Liver (tissue), 9 donors: ENCODE results near the gene CEP131. TPM values are rescaled to one million over a fixed set of nuclear protein-coding genes. Genes with fewer than 3 reads are reported as not detected.

Experiments
- DNase-seq: peaks from one replicate; pipeline ENCODE4 v3.0.0-alpha.2; 2017; ENCODE audit warnings: low spot score
- H3K27ac ChIP-seq, 2 donors: one replicate each; pipeline ENCODE4 v1.7.0; 2013; ENCODE audit warnings: inconsistent platforms in 2 of 2, low read length in 2 of 2, control low read depth in 1 of 2, low read depth in 1 of 2, mild to moderate bottlenecking in 1 of 2
- H3K27me3 ChIP-seq, 4 donors: one replicate each; pipeline versions ENCODE4 v1.6.1 to v1.7.0; 2013; ENCODE audit warnings: low read length in 3 of 4, inconsistent platforms in 1 of 4, mild to moderate bottlenecking in 1 of 4, moderate library complexity in 1 of 4; ENCODE audit not compliant: control insufficient read depth in 4 of 4, insufficient read depth in 4 of 4
- H3K36me3 ChIP-seq, 4 donors: one replicate each; pipeline versions ENCODE4 v1.6.1 to v1.7.0; 2013; ENCODE audit warnings: low read length in 3 of 4, mild to moderate bottlenecking in 3 of 4, low read depth in 1 of 4, moderate library complexity in 1 of 4; ENCODE audit not compliant: control insufficient read depth in 4 of 4, insufficient read depth in 3 of 4
- H3K4me1 ChIP-seq, 4 donors: one replicate each; pipeline versions ENCODE4 v1.6.1 to v1.7.0; 2013; ENCODE audit warnings: low read length in 3 of 4, mild to moderate bottlenecking in 3 of 4, moderate library complexity in 1 of 4; ENCODE audit not compliant: control insufficient read depth in 4 of 4, insufficient read depth in 4 of 4
- H3K4me3 ChIP-seq, 3 donors: one replicate each; pipeline versions ENCODE4 v1.6.1 to v1.7.0; 2013; ENCODE audit warnings: low read length in 3 of 3, control low read depth in 1 of 3, low read depth in 1 of 3, mild to moderate bottlenecking in 1 of 3
- H3K9ac ChIP-seq, 2 donors: one replicate each; pipeline ENCODE4 v1.7.0; 2013; ENCODE audit warnings: low read length in 2 of 2, mild to moderate bottlenecking in 2 of 2, moderate library complexity in 2 of 2, control low read depth in 1 of 2, low read depth in 1 of 2
- H3K9me3 ChIP-seq, 4 donors: one replicate each; pipeline versions ENCODE4 v1.6.1 to v1.7.0; 2013; ENCODE audit warnings: low read length in 3 of 4; ENCODE audit not compliant: control insufficient read depth in 4 of 4
- ATF3 ChIP-seq: IDR thresholded peaks from 2 replicates; pipeline ENCODE4 v1.6.1; 2016; ENCODE audit warnings: antibody characterized with exemption
- EGR1 ChIP-seq, 2 donors: IDR thresholded peaks; 2 replicates each; pipeline ENCODE4 v1.6.1; 2016 to 2018; ENCODE audit warnings: antibody characterized with exemption in 2 of 2, low read depth in 2 of 2
- FOXA1 ChIP-seq: IDR thresholded peaks from 2 replicates; pipeline ENCODE4 v1.6.1; 2016; ENCODE audit warnings: antibody characterized with exemption
- FOXA2 ChIP-seq: IDR thresholded peaks from 2 replicates; pipeline ENCODE4 v1.6.1; 2016; ENCODE audit warnings: antibody characterized with exemption
- GABPA ChIP-seq, 2 donors: IDR thresholded peaks in 1 of 2; conservative IDR thresholded peaks in 1 of 2; 2 replicates each; pipeline ENCODE4 v1.6.1; 2016; ENCODE audit warnings: antibody characterized with exemption in 2 of 2, mild to moderate bottlenecking in 1 of 2, moderate library complexity in 1 of 2
- HNF4A ChIP-seq, 2 donors: conservative IDR thresholded peaks; 2 replicates each; pipeline ENCODE4 v1.6.1; 2016; ENCODE audit warnings: antibody characterized with exemption in 2 of 2, mild to moderate bottlenecking in 2 of 2
- HNF4G ChIP-seq: IDR thresholded peaks from 2 replicates; pipeline ENCODE4 v1.6.1; 2016; ENCODE audit warnings: antibody characterized with exemption
- JUND ChIP-seq, 2 donors: IDR thresholded peaks; 2 replicates each; pipeline ENCODE4 v1.6.1; 2016; ENCODE audit warnings: antibody characterized with exemption in 2 of 2
- MAX ChIP-seq: IDR thresholded peaks from 2 replicates; pipeline ENCODE4 v1.6.1; 2016; ENCODE audit warnings: antibody characterized with exemption
- NR2F2 ChIP-seq: IDR thresholded peaks from 2 replicates; pipeline ENCODE4 v1.6.1; 2016; ENCODE audit warnings: antibody characterized with exemption
- RAD21 ChIP-seq, 2 donors: IDR thresholded peaks; 2 replicates each; pipeline ENCODE4 v1.6.1; 2016; ENCODE audit warnings: antibody characterized with exemption in 2 of 2, mild to moderate bottlenecking in 2 of 2
- REST ChIP-seq: IDR thresholded peaks from 2 replicates; pipeline ENCODE4 v1.6.1; 2016; ENCODE audit warnings: antibody characterized with exemption, mild to moderate bottlenecking
- RXRA ChIP-seq, 2 donors: IDR thresholded peaks; 2 replicates each; pipeline ENCODE4 v1.6.1; 2017 to 2018; ENCODE audit warnings: antibody characterized with exemption in 2 of 2, mild to moderate bottlenecking in 1 of 2
- SP1 ChIP-seq: IDR thresholded peaks from 2 replicates; pipeline ENCODE4 v1.6.1; 2018; ENCODE audit warnings: antibody characterized with exemption, mild to moderate bottlenecking
- TAF1 ChIP-seq: conservative IDR thresholded peaks from 2 replicates; pipeline ENCODE4 v1.6.1; 2016; ENCODE audit warnings: antibody characterized with exemption, mild to moderate bottlenecking
- YY1 ChIP-seq: IDR thresholded peaks from 2 replicates; pipeline ENCODE4 v1.6.1; 2016; ENCODE audit warnings: antibody characterized with exemption, mild to moderate bottlenecking
- ZBTB33 ChIP-seq: IDR thresholded peaks from 2 replicates; pipeline ENCODE4 v1.6.1; 2016; ENCODE audit warnings: antibody characterized with exemption
- WGBS: extraction: QIAGEN DNeasy Blood & Tissue Kit; methylation state at CpG from one replicate; pipeline ENCODE4 v1.1.7; 2013; 5-methylcytosine and 5-hydroxymethylcytosine counted together
- polyA plus RNA-seq, 2 donors: library from polyadenylated mRNA; stranded (reverse) in 1 of 2; unstranded in 1 of 2; fragments of 200-250 nt in 1 of 2; fragments of >200 nt in 1 of 2; fragmentation: Nextera tagmentation in 1 of 2; extraction: Ambion mirVana in 1 of 2; gene quantifications; one replicate each; pipeline versions ENCODE4 v1.2.1 to v1.2.3, GENCODE V29; 2013 to 2015
- total RNA-seq, 2 donors: library from RNA; depleted of rRNA; stranded (reverse); fragments of >200 nt; gene quantifications; one replicate each; pipeline ENCODE4 v1.2.3, GENCODE V29; 2014
- TF ChIP-seq, protein P1 (sequence below): fragments of 150-350 bp; IDR thresholded peaks from 2 replicates; pipeline ENCODE4 v1.5.1; 2017; ENCODE audit warnings: improper control_type of control experiment, low read depth, low read length; ENCODE audit not compliant: missing input control
- donor health status: healthy.
- donor health status: healthy.
- donor health status: healthy.
- donor health status: healthy.
- donor health status: healthy.

CEP131 gene
- total and polyA plus RNA-seq, 4 donors = 0.71 to 6.3 (median 2.2) TPM

DNA sequence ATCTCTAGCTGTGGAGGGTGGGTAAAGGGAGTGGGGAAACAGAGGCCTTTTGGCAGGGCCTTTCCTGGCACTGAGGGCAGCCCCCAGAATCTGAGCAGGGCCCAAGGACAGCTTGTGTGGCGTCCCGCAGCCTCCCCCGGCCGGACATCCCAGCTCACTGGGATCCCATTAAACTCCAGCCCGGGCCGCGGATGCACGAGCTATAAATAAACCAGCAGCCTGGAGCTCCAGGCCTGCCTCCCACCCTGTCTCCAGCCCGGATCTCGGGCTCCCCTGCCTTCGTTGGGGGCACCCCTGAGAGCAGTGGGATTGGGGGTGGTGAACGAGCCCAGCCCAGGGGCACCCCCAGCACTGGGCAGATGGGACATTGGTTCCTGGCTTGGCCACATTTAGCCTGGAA, 42.9 kb downstream of the CEP131 start:
- Histone ChIP-seq H3K9ac (no peak overlapping the region), H3K4me3 (no peak overlapping the region), H3K36me3 (no peaks in the 10 kb centered on the region), H3K4me1 (no peaks in the 10 kb centered on the region), H3K27ac (no peak overlapping the region), H3K9me3 (no peaks in the 10 kb centered on the region), H3K27me3 (no peaks in the 10 kb centered on the region)
- DNase-seq = no peak
- 77% methylated on average over 12 of the region's 12 CpGs for WGBS
- TF ChIP-seq, protein P1, sequence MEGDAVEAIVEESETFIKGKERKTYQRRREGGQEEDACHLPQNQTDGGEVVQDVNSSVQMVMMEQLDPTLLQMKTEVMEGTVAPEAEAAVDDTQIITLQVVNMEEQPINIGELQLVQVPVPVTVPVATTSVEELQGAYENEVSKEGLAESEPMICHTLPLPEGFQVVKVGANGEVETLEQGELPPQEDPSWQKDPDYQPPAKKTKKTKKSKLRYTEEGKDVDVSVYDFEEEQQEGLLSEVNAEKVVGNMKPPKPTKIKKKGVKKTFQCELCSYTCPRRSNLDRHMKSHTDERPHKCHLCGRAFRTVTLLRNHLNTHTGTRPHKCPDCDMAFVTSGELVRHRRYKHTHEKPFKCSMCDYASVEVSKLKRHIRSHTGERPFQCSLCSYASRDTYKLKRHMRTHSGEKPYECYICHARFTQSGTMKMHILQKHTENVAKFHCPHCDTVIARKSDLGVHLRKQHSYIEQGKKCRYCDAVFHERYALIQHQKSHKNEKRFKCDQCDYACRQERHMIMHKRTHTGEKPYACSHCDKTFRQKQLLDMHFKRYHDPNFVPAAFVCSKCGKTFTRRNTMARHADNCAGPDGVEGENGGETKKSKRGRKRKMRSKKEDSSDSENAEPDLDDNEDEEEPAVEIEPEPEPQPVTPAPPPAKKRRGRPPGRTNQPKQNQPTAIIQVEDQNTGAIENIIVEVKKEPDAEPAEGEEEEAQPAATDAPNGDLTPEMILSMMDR = no peak
- no peak for TF ChIP-seq NR2F2
- TF ChIP-seq REST = no peak
- no peak for TF ChIP-seq HNF4G
- TF ChIP-seq FOXA2 = no peak
- TF ChIP-seq FOXA1 = no peak
- no peak for TF ChIP-seq MAX
- TF ChIP-seq SP1 = no peak
- TF ChIP-seq EGR1 (IDR thresholded peaks at IDR 0.05; ENCODE audit: low read depth in 2 of 2) = no peak
- TF ChIP-seq RXRA (IDR thresholded peaks at IDR 0.05) = no peak
- TF ChIP-seq JUND (IDR thresholded peaks at IDR 0.05) = no peak
- TF ChIP-seq HNF4A (conservative IDR thresholded peaks at IDR 0.05) = no peak
- TF ChIP-seq ZBTB33 = no peak
- no peak for TF ChIP-seq TAF1
- no peak for TF ChIP-seq RAD21 (IDR thresholded peaks at IDR 0.05)
- no peak for TF ChIP-seq ATF3
- no peak for TF ChIP-seq YY1
- no peak for TF ChIP-seq GABPA (IDR thresholded peaks at IDR 0.05 in 1 of 2, conservative IDR thresholded peaks at IDR 0.05 in 1 of 2)
